COLO668 (cell line): Measurements from ENCODE around the gene CNOT10.

ENCODE experiments used
- DNase-seq: peaks from one replicate; lab custom pipeline; 2025; ENCODE audit not compliant: unreplicated experiment; lab: John Stamatoyannopoulos, UW

CNOT10 gene

DNA sequence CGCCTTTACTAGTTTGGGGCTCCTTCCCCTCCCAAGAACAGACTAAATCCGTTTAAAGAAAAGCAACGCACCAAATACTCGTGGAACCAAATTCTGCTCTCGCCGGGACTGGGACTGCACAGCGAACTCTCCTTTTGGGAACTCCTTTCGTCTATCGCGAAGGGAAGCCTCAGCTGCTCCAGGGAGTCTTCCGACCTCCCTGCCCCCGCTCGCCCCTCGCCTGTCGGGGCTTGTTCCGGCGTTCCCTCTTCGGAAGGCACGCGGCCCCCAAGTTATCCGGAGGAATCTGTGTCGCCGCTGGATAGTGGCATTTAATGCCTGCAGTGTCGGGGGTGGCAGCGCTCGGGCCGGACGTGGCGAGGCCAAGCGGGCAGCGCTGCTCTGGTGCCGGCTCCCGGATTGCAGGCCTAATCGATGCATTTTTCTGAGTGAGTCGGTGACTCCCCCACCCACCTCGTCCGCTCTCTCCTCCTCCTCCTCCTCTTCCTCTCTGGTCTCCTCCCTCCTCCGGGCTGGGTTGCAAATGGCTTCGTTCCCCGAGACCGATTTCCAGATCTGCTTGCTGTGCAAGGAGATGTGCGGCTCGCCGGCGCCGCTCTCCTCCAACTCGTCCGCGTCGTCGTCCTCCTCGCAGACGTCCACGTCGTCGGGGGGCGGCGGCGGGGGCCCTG lies 132.7 kb downstream of the CNOT10 start, which contains the start of gene TRIM71:
Gene TRIM71, plus strand, starts transcription at position 440 of the 671 bp plus-strand sequence. Its CDS starts 84 bp downstream, at position 524.
- peak; percentile 21 for DNase-seq

DNA sequence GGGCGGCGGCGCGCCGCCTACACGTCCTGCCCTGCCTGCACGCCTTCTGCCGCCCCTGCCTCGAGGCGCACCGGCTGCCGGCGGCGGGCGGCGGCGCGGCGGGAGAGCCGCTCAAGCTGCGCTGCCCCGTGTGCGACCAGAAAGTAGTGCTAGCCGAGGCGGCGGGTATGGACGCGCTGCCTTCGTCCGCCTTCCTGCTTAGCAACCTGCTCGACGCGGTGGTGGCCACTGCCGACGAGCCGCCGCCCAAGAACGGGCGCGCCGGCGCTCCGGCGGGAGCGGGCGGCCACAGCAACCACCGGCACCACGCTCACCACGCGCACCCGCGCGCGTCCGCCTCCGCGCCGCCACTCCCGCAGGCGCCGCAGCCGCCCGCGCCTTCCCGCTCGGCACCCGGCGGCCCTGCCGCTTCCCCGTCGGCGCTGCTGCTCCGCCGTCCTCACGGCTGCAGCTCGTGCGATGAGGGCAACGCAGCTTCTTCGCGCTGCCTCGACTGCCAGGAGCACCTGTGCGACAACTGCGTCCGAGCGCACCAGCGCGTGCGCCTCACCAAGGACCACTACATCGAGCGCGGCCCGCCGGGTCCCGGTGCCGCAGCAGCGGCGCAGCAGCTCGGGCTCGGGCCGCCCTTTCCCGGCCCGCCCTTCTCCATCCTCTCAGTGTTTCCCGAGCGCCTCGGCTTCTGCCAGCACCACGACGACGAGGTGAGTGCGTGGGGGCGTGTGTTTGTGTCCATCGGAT lies 133.4 kb downstream of the CNOT10 start:
- DNase-seq, result peak; percentile 46

DNA sequence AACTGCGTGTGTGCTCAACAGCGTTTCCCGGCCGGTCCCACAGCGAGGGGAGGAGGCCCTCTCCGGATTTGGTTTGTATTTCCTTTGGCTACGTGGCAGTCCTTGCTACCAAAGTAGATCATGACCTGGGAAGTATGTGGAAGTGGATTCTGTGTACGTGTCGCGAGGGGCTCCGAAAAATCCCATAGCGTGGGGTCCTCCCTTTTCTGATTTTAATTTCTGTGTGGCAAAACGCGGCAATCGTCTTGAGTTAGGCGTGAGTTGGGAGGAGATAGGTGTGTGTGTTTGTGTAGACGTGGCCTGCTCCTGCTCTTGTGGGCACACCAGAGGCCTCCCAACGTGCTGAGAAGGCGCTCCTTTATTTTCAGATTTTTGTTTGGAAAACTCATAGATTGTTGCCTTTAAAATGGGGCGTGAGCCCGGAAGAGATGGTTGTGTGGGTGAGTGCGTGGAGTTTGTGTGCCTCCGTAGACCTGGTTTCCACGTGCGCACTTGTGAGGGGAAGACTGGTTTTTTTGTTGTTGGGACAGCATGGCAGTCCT lies 134.1 kb downstream of the CNOT10 start:
- no peak for DNase-seq

DNA sequence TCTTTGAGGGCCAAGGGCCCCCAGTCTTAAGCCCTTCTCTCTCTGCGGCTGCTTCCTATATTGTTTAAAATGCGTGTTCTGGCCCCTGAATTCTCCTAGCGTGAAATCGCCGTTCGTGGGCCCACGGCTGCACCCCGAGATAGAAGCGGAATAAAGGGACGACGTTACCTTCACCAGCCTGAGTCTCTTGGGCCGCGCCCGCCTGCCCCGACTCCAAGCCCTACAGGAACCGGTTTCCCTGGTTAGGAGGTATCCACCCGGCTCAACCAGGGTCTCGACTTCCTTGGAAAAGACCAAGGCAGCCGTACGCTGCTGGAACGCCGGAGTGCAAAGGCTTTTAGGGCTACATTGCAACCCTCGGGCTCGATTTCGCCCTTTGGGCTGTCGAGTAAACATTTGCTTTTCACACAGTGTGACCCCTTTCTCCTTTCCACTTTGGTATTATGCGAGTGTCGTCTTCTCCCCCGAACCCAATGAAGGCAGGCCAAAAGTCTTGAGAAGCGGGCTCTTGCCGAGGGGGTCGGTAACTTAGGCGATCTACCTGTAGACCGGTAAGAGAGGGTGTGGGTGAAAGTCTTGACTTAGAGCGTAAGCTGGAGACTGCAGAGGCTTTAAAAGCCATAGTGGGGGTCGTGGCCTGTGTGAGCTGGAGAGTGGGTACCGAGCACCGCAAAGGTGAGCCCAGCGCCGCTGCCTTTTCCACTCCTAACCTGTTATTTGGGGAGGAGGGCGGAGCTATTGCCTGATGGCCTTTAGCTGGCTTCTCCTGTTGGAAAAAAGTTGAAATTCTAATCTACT lies 134.8 kb downstream of the CNOT10 start:
- DNase-seq, result no peak

DNA sequence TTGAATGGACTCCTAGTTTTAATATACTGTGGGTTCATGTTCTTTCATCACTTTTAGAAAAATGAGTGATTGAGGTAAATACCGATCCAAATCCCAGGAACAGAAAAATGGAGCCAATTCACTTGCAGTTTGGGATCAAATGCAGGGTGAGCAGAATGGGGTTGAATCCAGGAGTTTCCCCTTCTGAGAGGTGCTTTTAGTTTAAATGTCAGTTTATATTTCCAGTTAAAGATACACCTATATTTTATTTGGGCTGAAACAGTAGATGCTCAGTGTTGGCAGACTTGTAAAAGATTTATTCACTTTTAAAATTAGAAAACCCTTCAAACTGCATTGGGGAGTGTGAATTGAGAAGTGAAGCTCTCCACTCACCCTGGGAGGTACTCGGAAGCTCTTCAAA lies 135.4 kb downstream of the CNOT10 start:
- DNase-seq, result no peak

DNA sequence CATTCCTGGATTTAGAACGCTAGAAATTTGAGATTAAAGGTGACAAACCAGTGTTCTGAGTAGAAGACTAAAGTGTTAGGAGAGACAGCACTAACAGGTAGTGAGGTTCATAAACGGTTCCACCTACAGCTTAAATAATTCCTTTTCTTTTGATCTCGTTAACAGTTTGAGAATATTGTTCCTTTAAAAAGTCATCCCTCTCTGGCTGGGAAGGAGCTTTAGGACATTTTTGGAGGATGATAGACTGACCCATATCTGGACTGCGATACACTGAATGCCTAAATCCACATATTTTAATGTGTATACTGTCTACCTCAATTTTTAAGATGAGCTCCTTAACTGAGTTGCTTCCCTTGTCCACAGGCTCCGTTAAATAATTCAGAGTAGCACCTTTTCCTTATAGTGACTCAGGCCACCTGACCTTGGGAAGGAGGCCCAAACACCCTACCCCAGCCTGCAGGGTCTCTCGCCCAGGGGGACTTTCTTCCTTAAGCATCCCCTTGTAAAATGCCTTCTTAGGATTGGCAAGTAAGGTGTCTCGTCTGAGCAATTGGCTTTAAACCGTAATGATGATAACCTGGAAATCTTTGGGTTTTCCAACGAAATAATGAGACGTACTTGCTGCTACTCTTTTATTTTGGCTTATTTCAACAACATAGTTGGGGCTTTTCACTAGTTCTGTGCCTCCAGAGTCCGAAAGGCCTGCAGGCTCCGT lies 136.1 kb downstream of the CNOT10 start:
- DNase-seq, result no peak

DNA sequence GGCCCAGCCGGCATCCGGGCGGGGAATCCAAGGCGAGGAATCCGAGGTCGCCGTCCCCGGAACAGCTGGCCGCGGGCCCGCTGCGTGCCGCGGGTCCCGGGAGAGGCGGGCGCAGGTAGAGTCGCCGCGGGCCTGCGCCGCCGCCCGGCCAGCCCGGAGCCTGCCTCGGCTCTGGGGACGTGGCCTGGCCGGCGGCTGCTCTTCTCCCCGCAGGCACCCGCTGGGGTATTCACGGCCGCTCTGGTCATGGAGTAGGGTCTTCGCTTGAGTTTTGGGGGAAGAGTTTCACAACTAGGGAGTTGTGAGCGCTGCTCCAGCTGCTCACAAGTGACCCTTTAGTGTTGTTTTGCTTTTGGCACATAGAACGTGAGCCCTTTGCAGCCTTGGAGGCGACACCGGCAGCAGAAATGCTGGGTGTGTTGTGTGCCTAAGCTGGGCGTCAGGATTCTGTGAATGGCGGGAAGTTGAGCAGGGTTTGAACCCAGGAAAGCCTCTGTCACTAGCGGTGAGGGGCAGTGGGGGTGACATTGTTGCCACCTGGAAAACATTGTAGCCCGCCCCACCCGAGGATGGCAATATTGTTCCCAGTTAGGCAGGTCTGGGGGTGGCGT lies 136.8 kb downstream of the CNOT10 start:
- DNase-seq, result peak; percentile 8

DNA sequence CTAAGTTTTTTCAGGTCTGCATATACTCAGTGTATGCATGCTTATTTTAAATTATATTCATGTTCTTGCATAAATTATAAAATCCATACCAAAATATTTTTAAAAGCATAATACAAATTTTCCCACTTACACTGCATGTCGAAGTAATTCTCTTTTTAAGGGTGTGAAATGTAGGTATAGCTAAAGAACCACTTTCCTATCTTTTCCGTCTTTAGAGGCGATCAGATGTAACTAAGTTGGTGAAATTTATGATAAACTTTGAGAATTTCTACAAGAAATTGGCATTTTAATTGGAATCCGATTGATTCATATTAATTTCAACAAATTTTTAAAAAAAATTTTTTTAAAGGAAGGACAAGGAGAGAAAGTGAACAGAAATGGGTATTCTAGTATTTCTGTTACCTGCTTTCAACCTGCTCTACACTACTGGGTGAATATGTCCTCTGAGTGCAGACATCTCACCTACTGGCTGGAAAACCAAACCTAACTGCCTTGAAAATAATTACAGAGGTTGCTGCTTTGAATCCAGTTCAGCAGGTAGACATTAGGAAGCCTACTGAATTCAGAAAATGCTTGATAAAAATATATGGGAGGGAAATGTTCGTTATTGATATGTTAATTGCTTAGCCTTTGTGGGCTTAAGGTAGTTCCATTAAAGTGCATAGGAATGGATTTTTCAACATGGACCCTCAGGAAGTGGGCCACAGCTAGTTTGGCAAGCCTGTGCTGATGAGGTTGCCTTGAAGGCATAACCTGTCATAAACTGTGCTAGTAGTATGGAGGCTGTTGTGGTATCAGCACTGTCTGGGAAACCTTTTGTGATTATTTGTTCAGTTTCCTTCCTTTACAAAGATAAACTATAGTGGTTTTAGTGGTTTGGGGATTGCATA lies 137.9 kb downstream of the CNOT10 start:
- DNase-seq, result no peak
